Ishikawa (cell line): ENCODE results near the gene PNPLA2.

Experiments used
- TAF1 ChIP-seq: IDR thresholded peaks from 2 replicates; pipeline ENCODE4 v1.6.1; 2012; ENCODE audit warnings: low read depth, mild to moderate bottlenecking
- TCF12 ChIP-seq: IDR thresholded peaks from 2 replicates; pipeline ENCODE4 v1.6.1; 2012; ENCODE audit warnings: low read depth

DNA sequence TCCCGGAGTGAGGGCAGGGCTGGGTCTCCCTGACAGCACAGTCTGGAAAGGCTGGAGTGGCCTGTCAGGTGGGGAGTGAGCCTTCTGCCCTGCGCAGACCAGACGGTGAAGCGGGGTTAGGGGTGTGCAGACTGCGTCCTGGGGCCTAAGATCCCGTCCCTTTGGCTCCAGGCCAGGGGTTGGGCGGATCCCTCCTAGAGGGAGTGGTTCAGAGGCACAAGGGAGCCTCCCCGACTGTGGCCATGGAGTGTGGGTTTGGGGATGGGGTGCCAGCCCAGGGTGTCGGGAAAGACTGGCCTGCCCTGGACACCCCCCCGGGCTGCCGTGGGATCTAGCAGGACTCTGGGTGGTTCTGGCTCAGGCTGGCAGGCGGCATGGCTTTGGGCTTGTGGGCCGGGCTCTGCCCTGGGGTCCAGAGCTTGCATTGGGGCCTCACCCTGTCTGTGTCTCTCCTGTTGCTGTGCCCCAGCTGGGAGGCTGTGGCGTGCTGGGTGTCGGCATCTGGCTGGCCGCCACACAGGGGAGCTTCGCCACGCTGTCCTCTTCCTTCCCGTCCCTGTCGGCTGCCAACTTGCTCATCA is 43.5 kb downstream of the PNPLA2 start:
- TF ChIP-seq TCF12 (no peak), TAF1 (no peak)
